Mesothelial cell of epicardium (in vitro differentiated cells): ENCODE data around the gene SYNPO2L. TPM values are rescaled to one million over a fixed set of nuclear protein-coding genes. Genes with fewer than 3 reads are reported as not detected.
"Not testable (repeated sequence)": the region's sequence is repeated elsewhere in the genome, so short reads cannot be mapped to it uniquely, and the experiment has no call there.

Source experiments
- DNase-seq, 2 experiments: peaks; one replicate each; pipeline ENCODE4 v3.0.0; 2021; ENCODE audit warnings: low spot score in 2 of 2; ENCODE audit not compliant: unreplicated experiment in 2 of 2
- H3K27ac Mint-ChIP-seq: 2 replicates; pipeline ENCODE4 v1.8.0; 2021; ENCODE audit warnings: mixed read lengths
- H3K27me3 Mint-ChIP-seq: 2 replicates; pipeline ENCODE4 v1.8.0; 2021; ENCODE audit warnings: low read depth, mixed read lengths
- H3K36me3 Mint-ChIP-seq: 2 replicates; pipeline ENCODE4 v1.8.0; 2021; ENCODE audit warnings: mixed read lengths
- H3K4me1 Mint-ChIP-seq: 2 replicates; pipeline ENCODE4 v1.8.0; 2021; ENCODE audit warnings: mixed read lengths
- H3K4me3 Mint-ChIP-seq: 2 replicates; pipeline ENCODE4 v1.8.0; 2021; ENCODE audit warnings: mild to moderate bottlenecking, moderate library complexity, mixed read lengths
- H3K9me3 Mint-ChIP-seq: 2 replicates; pipeline ENCODE4 v1.8.0; 2021; ENCODE audit warnings: mixed read lengths
- total RNA-seq: library from RNA; stranded (reverse); gene quantifications from 3 replicates; pipeline ENCODE4 v1.2.1, GENCODE V29; 2021
- TF ChIP-seq, protein P1 (sequence below): fragments of 200-600 bp; sonication (generic); IDR thresholded peaks from one replicate; pipeline ENCODE4 v1.5.0; 2021; ENCODE audit warnings: antibody characterized with exemption; ENCODE audit not compliant: unreplicated experiment

Gene SYNPO2L
- total RNA-seq, 1 donor from 2014 or later = 0.22 TPM

DNA sequence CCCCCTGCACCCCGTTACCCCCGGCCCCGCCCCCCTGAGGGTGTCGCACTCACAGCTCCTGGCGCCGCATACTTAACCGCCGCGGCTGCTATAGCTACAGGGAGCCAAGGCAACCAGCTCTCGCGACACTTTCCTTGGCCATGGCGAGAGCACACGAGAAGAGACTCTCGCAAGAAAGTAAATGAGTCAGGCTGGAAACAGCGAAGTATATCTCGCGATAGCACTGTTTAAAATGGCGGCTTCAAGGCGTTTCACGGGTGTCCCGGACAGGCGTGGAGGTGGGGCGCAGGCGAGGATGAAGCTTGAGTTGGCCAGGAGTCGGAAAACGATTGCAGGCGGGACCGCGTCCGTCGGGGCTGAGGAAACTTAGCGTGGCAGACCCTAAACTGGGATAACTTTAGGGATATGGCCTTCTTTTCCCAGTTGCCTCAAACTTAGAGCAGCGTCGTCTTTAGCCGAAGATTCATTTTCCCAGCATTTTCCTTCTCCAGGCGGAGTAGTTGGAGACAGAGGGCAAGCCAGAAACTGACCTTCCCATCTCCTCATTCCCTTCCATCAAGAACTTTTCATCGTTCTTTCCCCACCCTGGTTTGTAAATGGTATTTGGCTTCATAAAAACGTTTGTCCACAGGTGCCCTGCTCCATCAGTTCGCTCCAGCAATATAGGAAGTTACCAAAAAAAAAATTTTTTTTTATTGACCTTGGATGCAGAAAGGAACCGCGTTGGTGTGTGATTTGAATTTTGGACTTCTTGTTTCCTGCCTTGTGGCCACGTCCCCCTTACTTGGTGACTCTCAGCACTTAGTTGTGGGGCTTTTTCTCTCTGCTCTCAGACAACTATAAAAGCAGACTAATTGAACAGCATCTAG is 29.7 kb downstream of the SYNPO2L start:
- H3K4me1 Mint-ChIP-seq = peaks cover 27% of the 10 kb centered on the region

DNA sequence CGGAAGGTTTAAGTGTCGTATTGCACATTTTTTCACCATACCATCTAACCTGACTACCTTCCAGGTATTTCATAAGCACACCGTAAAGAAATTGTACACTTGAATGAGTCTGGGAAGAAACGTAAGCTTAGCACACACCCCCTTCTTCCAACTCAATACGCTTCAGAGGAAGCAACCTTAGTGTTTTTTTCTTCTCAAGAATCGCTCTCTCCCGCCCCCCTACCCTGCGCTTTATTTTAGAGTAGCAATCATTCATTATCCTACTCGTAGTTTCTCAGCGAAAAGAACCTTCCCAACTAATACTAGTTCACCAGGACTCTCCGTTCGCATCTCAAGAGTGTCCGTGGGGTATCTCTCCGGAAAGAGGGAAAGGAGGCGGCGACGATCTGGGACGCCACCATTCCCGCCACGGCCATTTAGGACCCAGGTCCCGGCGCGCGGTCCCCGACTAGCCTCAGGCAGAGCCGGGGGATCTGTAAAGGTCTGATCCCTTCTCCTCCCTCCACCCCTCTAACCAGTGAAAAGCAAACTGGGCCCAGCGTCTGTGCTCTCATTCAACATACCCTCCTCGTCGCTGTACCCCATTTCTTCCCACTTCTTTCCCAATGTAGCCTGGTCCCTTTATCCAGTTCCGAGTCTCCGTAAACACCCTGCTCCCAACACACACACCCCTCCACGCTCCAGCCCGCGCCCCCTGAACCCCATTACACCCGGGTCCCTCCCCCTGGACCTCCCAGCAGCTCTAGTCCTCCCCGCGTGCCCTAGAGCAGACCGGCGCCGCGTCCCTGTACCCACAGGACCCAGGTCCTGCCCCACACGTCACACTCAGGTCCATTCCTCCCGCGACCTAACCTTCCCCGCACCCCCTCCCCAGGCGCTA is 30.6 kb downstream of the SYNPO2L start:
- Mint-ChIP-seq H3K27ac (peak overlapping the region; percentile 99), H3K36me3 (no peaks in the 10 kb centered on the region), H3K4me1 (peaks cover 27% of the 10 kb centered on the region), H3K27me3 (no peaks in the 10 kb centered on the region), H3K4me3 (peak overlapping the region; percentile 95), H3K9me3 (no peaks in the 10 kb centered on the region)
- TF ChIP-seq, protein P1, sequence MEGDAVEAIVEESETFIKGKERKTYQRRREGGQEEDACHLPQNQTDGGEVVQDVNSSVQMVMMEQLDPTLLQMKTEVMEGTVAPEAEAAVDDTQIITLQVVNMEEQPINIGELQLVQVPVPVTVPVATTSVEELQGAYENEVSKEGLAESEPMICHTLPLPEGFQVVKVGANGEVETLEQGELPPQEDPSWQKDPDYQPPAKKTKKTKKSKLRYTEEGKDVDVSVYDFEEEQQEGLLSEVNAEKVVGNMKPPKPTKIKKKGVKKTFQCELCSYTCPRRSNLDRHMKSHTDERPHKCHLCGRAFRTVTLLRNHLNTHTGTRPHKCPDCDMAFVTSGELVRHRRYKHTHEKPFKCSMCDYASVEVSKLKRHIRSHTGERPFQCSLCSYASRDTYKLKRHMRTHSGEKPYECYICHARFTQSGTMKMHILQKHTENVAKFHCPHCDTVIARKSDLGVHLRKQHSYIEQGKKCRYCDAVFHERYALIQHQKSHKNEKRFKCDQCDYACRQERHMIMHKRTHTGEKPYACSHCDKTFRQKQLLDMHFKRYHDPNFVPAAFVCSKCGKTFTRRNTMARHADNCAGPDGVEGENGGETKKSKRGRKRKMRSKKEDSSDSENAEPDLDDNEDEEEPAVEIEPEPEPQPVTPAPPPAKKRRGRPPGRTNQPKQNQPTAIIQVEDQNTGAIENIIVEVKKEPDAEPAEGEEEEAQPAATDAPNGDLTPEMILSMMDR = no peak
- DNase-seq = peak in 1 of 2 experiments; percentile 56

More for the DNA sequence above, 29.7 kb downstream of the SYNPO2L start:
- TF ChIP-seq, protein P1 = no peak
- Mint-ChIP-seq H3K9me3 (no peaks in the 10 kb centered on the region), H3K36me3 (no peaks in the 10 kb centered on the region), H3K4me3 (peak overlapping the region; percentile 95), H3K27ac (peak overlapping the region; percentile 99), H3K27me3 (no peaks in the 10 kb centered on the region)
- peak; percentile 86 to 88 for DNase-seq

DNA sequence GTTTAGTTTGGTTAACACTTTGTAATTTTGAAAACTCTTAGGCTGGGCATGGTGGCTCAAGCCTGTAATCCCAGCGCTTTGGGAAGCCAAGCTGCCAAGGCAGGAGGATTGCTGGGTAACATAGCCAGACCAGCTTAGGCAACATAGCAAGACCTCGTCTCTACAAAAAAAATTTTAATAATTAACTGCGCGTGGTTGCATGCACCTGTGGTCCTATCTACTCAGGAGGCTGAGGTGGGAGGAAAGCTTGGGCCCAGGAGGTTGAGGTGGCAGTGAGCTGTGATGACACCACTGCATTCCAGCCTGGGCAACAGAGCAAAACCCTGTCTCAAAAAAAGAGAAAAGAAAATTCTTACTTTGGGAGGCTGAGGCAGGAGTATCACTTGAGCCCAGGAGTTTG is 32.8 kb downstream of the SYNPO2L start:
- H3K27ac Mint-ChIP-seq = no peak overlapping the region
- no peaks in the 10 kb centered on the region for H3K9me3 Mint-ChIP-seq
- no peaks in the 10 kb centered on the region for H3K36me3 Mint-ChIP-seq
- TF ChIP-seq, protein P1 = no peak
- no peak for DNase-seq
- H3K4me3 Mint-ChIP-seq = no peak overlapping the region
- peaks cover 27% of the 10 kb centered on the region for H3K4me1 Mint-ChIP-seq
- H3K27me3 Mint-ChIP-seq = no peaks in the 10 kb centered on the region

DNA sequence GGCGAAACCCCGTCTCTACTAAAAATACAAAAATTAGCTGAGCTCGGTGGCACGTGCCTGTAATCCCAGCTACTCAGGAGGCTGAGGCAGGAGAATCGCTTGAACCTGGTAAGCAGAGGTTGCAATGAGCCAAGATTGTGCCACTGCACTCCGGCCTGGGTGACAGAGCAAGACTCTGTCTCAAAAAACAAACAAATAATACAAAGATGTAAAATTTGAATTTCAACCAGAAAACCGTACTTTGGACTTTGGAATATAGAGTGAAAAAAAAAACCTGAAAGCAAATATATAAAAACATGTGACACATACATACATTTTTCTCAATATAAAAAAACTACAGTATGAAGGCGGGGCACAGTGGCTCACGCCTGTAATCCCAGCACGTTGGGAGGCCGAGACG is 34.9 kb downstream of the SYNPO2L start:
- not testable (repeated sequence) for H3K9me3 Mint-ChIP-seq, H3K27me3 Mint-ChIP-seq, H3K4me3 Mint-ChIP-seq, H3K36me3 Mint-ChIP-seq, H3K27ac Mint-ChIP-seq, DNase-seq
- peaks cover 12% of the 10 kb centered on the region for H3K4me1 Mint-ChIP-seq

DNA sequence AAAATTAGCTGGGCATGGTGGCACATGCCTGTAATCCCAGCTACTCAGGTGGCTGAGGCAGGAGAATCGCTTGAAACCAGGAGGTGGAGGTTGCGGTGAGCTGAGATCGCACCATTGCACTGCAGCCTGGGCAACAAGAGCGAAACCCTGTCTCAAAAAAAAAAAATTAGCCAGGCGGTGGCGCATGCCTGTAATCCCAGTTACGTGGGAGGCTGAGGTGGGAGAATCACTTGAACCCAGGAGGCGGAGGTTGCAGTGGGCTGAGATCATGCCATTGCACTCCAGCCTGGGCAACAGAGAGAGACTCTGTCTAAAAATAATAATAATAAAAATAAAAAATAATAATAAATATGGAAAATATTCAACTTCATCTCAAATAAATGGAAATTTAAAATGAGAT is 38.7 kb downstream of the SYNPO2L start:
- H3K4me3 Mint-ChIP-seq, H3K4me1 Mint-ChIP-seq, H3K27ac Mint-ChIP-seq, H3K36me3 Mint-ChIP-seq, H3K27me3 Mint-ChIP-seq, H3K9me3 Mint-ChIP-seq, DNase-seq: not testable (repeated sequence)

DNA sequence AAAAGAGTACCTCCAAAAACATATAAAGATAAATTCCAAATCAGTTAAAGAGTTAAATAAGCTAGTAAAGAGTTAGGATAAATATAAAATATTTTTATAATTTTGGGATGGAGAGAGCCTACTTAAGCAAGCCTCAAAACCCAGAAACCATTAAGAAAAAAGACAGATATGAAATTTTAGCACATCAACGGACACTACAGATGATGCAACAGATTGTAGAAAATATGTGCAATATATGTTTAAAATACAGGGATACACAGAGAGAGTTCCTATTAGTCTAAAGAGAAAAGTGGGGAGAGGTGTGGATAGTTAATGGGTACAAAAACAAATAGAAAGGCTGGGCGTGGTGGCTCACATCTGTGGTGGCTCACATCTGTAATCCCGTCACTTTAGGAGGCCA is 41.1 kb downstream of the SYNPO2L start:
- Mint-ChIP-seq H3K4me3 (no peak overlapping the region), H3K4me1 (no peaks in the 10 kb centered on the region), H3K27me3 (no peaks in the 10 kb centered on the region), H3K9me3 (no peaks in the 10 kb centered on the region), H3K36me3 (no peaks in the 10 kb centered on the region), H3K27ac (no peak overlapping the region)
- TF ChIP-seq, protein P1 = no peak
- no peak for DNase-seq
